Parathyroid adenoma (tissue), 2 donors: ENCODE measurements around the gene GPHA2.

Experiments used
- H2AFZ ChIP-seq: fragments of 300-600 bp; sonication (generic); one replicate; pipeline ENCODE4 v1.7.0; 2017; ENCODE audit warnings: antibody characterized with exemption, mild to moderate bottlenecking
- H3K27ac ChIP-seq: fragments of 300-600 bp; sonication (generic); one replicate; pipeline ENCODE4 v1.7.0; 2017
- H3K27me3 ChIP-seq: fragments of 300-600 bp; sonication (generic); one replicate; pipeline ENCODE4 v1.7.0; 2017; ENCODE audit warnings: low read length; ENCODE audit not compliant: control insufficient read depth, insufficient read depth
- H3K36me3 ChIP-seq: fragments of 300-600 bp; sonication (generic); one replicate; pipeline ENCODE4 v1.7.0; 2017; ENCODE audit warnings: low read length; ENCODE audit not compliant: control insufficient read depth, insufficient read depth
- H3K4me1 ChIP-seq: fragments of 300-600 bp; sonication (generic); one replicate; pipeline ENCODE4 v1.7.0; 2017; ENCODE audit warnings: control low read depth
- H3K4me2 ChIP-seq: fragments of 300-600 bp; sonication (generic); one replicate; pipeline ENCODE4 v1.7.0; 2017; ENCODE audit warnings: low read length
- H3K4me3 ChIP-seq: fragments of 300-600 bp; sonication (generic); one replicate; pipeline ENCODE4 v1.7.0; 2017; ENCODE audit warnings: low read depth, low read length
- H3K79me2 ChIP-seq: fragments of 300-600 bp; sonication (generic); one replicate; pipeline ENCODE4 v1.7.0; 2017; ENCODE audit warnings: control low read depth
- H3K9ac ChIP-seq: fragments of 300-600 bp; sonication (generic); one replicate; pipeline ENCODE4 v1.7.0; 2017; ENCODE audit warnings: mild to moderate bottlenecking
- H3K9me3 ChIP-seq: fragments of 300-600 bp; sonication (generic); one replicate; pipeline ENCODE4 v1.7.0; 2017; ENCODE audit warnings: low read length; ENCODE audit not compliant: control insufficient read depth
- TF ChIP-seq, protein P1 (sequence below): fragments of 300-600 bp; sonication (generic); IDR thresholded peaks from one replicate; pipeline ENCODE4 v1.7.0; 2017; ENCODE audit warnings: antibody characterized with exemption, mild to moderate bottlenecking
- donor health status: primary hyperparathyroidism.

GPHA2 gene

DNA sequence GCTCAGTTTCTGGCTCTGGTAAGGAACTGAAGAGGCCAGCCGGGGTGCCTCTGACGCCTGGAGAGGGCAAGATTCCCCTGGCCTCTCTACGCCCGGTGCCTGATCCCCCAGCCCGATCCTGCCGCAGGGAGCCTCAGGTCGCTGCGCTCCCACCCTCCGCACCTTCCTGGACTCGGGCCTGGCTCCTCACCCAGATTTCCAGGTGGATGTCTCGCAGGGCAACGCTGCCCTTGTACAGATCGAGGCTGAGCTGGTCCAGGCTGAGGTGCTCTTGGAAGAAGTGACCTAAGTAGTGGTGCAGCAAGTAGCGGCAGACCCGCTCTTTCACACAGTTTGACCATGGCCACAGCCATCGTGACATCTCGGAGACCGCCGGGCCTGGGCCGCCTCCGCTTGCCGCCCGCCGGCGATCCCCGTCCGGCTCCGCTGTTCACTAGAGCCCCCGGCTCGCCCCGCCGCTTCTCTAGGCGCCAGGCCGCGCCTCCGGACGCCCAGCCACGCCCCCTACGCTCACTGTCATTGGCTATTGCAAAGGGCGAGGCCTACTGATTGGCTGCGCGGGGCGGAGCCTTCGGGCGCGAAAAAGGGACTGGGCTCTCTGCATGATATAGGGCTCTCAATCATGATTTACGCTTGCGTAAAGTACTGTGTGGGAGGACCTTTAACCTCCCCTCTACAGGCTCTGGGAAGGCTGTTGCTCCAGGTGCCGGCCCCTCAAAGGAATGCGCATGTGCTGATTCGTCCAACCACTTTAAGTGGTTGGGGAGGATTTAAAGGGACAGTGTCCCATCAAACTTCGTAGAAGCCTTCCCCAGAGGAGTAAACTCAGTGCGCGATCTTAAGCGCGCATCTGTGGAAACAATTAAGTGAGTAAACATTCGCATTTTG lies 18.7 kb downstream of the GPHA2 start, which contains the start of gene ATG2A:
ATG2A (minus strand) TSS at position 435 of the 888 bp plus-strand sequence; CDS start at position 361, 74 bp downstream.
- Histone ChIP-seq H3K4me2 (peak within 1 kb of the TSS; percentile 95), H3K79me2 (no peaks in the 10 kb centered on the region)
- TF ChIP-seq, protein P1, sequence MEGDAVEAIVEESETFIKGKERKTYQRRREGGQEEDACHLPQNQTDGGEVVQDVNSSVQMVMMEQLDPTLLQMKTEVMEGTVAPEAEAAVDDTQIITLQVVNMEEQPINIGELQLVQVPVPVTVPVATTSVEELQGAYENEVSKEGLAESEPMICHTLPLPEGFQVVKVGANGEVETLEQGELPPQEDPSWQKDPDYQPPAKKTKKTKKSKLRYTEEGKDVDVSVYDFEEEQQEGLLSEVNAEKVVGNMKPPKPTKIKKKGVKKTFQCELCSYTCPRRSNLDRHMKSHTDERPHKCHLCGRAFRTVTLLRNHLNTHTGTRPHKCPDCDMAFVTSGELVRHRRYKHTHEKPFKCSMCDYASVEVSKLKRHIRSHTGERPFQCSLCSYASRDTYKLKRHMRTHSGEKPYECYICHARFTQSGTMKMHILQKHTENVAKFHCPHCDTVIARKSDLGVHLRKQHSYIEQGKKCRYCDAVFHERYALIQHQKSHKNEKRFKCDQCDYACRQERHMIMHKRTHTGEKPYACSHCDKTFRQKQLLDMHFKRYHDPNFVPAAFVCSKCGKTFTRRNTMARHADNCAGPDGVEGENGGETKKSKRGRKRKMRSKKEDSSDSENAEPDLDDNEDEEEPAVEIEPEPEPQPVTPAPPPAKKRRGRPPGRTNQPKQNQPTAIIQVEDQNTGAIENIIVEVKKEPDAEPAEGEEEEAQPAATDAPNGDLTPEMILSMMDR: no peak

GRCh38 chr11:64916040-64916774 lies 19.5 kb downstream of the GPHA2 start:
- H2AFZ ChIP-seq: peak overlapping the region; percentile 62
- no peaks in the 10 kb centered on the region for H3K79me2 ChIP-seq
- H3K9ac ChIP-seq: peak overlapping the region; percentile 80
- no peaks in the 10 kb centered on the region for H3K9me3 ChIP-seq
- peak overlapping the region; percentile 95 for H3K4me2 ChIP-seq
- TF ChIP-seq, protein P1: no peak
- peak overlapping the region; percentile 53 for H3K27ac ChIP-seq
- no peaks in the 10 kb centered on the region for H3K4me1 ChIP-seq
- no peaks in the 10 kb centered on the region for H3K27me3 ChIP-seq
- H3K36me3 ChIP-seq: no peaks in the 10 kb centered on the region
- peak overlapping the region; percentile 88 for H3K4me3 ChIP-seq

More for the DNA sequence above, 18.7 kb downstream of the GPHA2 start, which contains the start of gene ATG2A:
- Histone ChIP-seq H2AFZ (peak within 1 kb of the TSS; percentile 74), H3K9ac (peak within 1 kb of the TSS; percentile 80), H3K4me1 (no peaks in the 10 kb centered on the region), H3K27ac (peak within 1 kb of the TSS; percentile 64), H3K4me3 (peak within 1 kb of the TSS; percentile 88), H3K36me3 (no peaks in the 10 kb centered on the region), H3K27me3 (no peaks in the 10 kb centered on the region), H3K9me3 (no peaks in the 10 kb centered on the region)

GRCh38 chr11:64915376-64915887 lies 20.3 kb downstream of the GPHA2 start:
- Histone ChIP-seq H3K4me1 (no peaks in the 10 kb centered on the region), H3K36me3 (no peaks in the 10 kb centered on the region), H3K9me3 (no peaks in the 10 kb centered on the region), H3K9ac (no peak overlapping the region), H3K4me3 (no peak overlapping the region), H2AFZ (no peak overlapping the region), H3K27me3 (no peaks in the 10 kb centered on the region), H3K27ac (no peak overlapping the region), H3K4me2 (no peak overlapping the region), H3K79me2 (no peaks in the 10 kb centered on the region)
- TF ChIP-seq, protein P1: no peak

GRCh38 chr11:64914123-64914522 lies 21.6 kb downstream of the GPHA2 start:
- Histone ChIP-seq H3K79me2 (no peaks in the 10 kb centered on the region), H3K4me2 (no peak overlapping the region), H3K27me3 (no peaks in the 10 kb centered on the region), H3K4me1 (no peaks in the 10 kb centered on the region), H3K36me3 (no peaks in the 10 kb centered on the region), H3K27ac (no peak overlapping the region), H2AFZ (no peak overlapping the region), H3K4me3 (no peak overlapping the region), H3K9ac (no peak overlapping the region), H3K9me3 (no peaks in the 10 kb centered on the region)
- TF ChIP-seq, protein P1: no peak
